ENCODE results near the gene ABR. TPM values are rescaled to one million over a fixed set of nuclear protein-coding genes. Genes with fewer than 3 reads are reported as not detected.

ABR gene
- total RNA-seq, 1 experiment from 2014 or later: 35.4 TPM

GRCh38 chr17:1192911-1193699, 13.3 kb upstream of the ABR start:
- H3K36me3 ChIP-seq (ENCODE audit: low read depth, low read length): no peaks in the 10 kb centered on the region
- intact Hi-C loops (cut with micrococcal nuclease): no loop called here
- no peak overlapping the region for H3K27ac ChIP-seq (ENCODE audit: low read length)
- peak overlapping the region; percentile 50 for H3K4me3 ChIP-seq (ENCODE audit: low read length)
- no peaks in the 10 kb centered on the region for H4K20me1 ChIP-seq (ENCODE audit: low read length)
- POLR2A ChIA-PET (ENCODE audit: unreplicated experiment): no interaction called here
- CTCF ChIA-PET: no interaction called here
- BruUV-seq (replicated peaks): no TSS peak
- H3K9me2 ChIP-seq (replicated peaks; ENCODE audit: low read length): no peaks in the 10 kb centered on the region
- no peaks in the 10 kb centered on the region for H3F3A ChIP-seq (ENCODE audit: low read length, unreplicated experiment)
- H2AFZ ChIP-seq (ENCODE audit: low read length): peak overlapping the region; percentile 63; the same call in 1 of the 2 replicates
- H3K27me3 ChIP-seq (ENCODE audit: low read length): no peaks in the 10 kb centered on the region
- H3K9me3 ChIP-seq (ENCODE audit: low read length): no peaks in the 10 kb centered on the region
- H3K9ac ChIP-seq (ENCODE audit: low read length): no peak overlapping the region
- no peaks in the 10 kb centered on the region for H3K79me2 ChIP-seq (ENCODE audit: low read length)
- no peak for DNase-seq
- ATAC-seq: peak; percentile 54
- H3K4me1 ChIP-seq (ENCODE audit: insufficient read depth, low read length): peaks cover 4% of the 10 kb centered on the region; the same call in 1 of the 2 replicates
- TF ChIP-seq EZH2 (IDR thresholded peaks at IDR 0.05; ENCODE audit: low read length, unreplicated experiment): no peak
- TF ChIP-seq, protein P1, sequence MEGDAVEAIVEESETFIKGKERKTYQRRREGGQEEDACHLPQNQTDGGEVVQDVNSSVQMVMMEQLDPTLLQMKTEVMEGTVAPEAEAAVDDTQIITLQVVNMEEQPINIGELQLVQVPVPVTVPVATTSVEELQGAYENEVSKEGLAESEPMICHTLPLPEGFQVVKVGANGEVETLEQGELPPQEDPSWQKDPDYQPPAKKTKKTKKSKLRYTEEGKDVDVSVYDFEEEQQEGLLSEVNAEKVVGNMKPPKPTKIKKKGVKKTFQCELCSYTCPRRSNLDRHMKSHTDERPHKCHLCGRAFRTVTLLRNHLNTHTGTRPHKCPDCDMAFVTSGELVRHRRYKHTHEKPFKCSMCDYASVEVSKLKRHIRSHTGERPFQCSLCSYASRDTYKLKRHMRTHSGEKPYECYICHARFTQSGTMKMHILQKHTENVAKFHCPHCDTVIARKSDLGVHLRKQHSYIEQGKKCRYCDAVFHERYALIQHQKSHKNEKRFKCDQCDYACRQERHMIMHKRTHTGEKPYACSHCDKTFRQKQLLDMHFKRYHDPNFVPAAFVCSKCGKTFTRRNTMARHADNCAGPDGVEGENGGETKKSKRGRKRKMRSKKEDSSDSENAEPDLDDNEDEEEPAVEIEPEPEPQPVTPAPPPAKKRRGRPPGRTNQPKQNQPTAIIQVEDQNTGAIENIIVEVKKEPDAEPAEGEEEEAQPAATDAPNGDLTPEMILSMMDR (conservative IDR thresholded peaks at IDR 0.05; ENCODE audit: low read depth, low read length): no peak
- TF ChIP-seq EZH2phosphoT487 (IDR thresholded peaks at IDR 0.05; ENCODE audit: borderline replicate concordance, low read length): no peak
- peak overlapping the region; percentile 75 for H3K4me2 ChIP-seq (ENCODE audit: low read length)

- Histone ChIP-seq H3K27ac (ENCODE audit: low read length) (no peak overlapping the region), H3F3A (ENCODE audit: low read length, unreplicated experiment) (no peaks in the 10 kb centered on the region), H3K4me2 (ENCODE audit: low read length) (no peak overlapping the region), H3K9me3 (ENCODE audit: low read length) (no peaks in the 10 kb centered on the region), H2AFZ (ENCODE audit: low read length) (no peak overlapping the region), H3K4me3 (ENCODE audit: low read length) (no peak overlapping the region), H3K27me3 (ENCODE audit: low read length) (no peaks in the 10 kb centered on the region), H3K9ac (ENCODE audit: low read length) (no peak overlapping the region), H3K36me3 (ENCODE audit: low read depth, low read length) (no peaks in the 10 kb centered on the region), H4K20me1 (ENCODE audit: low read length) (no peaks in the 10 kb centered on the region), H3K9me2 (replicated peaks; ENCODE audit: low read length) (no peaks in the 10 kb centered on the region), H3K4me1 (ENCODE audit: insufficient read depth, low read length) (peaks cover 14% of the 10 kb centered on the region), H3K79me2 (ENCODE audit: low read length) (no peaks in the 10 kb centered on the region)
- no TSS peak for BruUV-seq (replicated peaks)
- ATAC-seq: no peak
- CTCF ChIA-PET: no interaction called here
- POLR2A ChIA-PET (ENCODE audit: unreplicated experiment): no interaction called here
- TF ChIP-seq EZH2phosphoT487 (IDR thresholded peaks at IDR 0.05; ENCODE audit: borderline replicate concordance, low read length) (no peak), EZH2 (IDR thresholded peaks at IDR 0.05; ENCODE audit: low read length, unreplicated experiment) (no peak)
- TF ChIP-seq, protein P1 (conservative IDR thresholded peaks at IDR 0.05; ENCODE audit: low read depth, low read length): no peak
- DNase-seq: peak; percentile 47
- intact Hi-C loops (cut with micrococcal nuclease): no loop called here
Observed at GRCh38 chr17:1190751-1191331, 11.1 kb upstream of the ABR start.
